ENCODE measurements around the gene TIGAR. TPM values are rescaled to one million over a fixed set of nuclear protein-coding genes. Genes with fewer than 3 reads are reported as not detected.

The TIGAR gene
- polyA plus RNA-seq, 6 donors from 2014 or later = 3.3 to 9.4 (median 5.6) TPM

- peaks cover 21 to 41% (median 23%) of the 10 kb centered on the region in 3 donors for H3K4me1 Mint-ChIP-seq
- peak overlapping the region in 1 of 8 donors; percentile 54 for H3K4me3 Mint-ChIP-seq
- peak overlapping the region in 1 of 6 donors; percentile 19 for H3K27ac Mint-ChIP-seq
- H3K9me3 Mint-ChIP-seq = no peaks in the 10 kb centered on the region
- no peaks in the 10 kb centered on the region for H3K27me3 Mint-ChIP-seq
- ATAC-seq (ENCODE audit: low read depth in 2 of 2) = no peak
- no peak for DNase-seq
- peaks cover 0 to 9% of the 10 kb centered on the region in 2 donors for H3K36me3 Mint-ChIP-seq
These were observed 42.5 kb upstream of the TIGAR start for GRCh38 chr12:4278329-4279197.

- peaks cover 21 to 39% (median 23%) of the 10 kb centered on the region in 3 donors for H3K4me1 Mint-ChIP-seq
- H3K27ac Mint-ChIP-seq = peak overlapping the region in 3 of 6 donors; percentile 15 to 65 (median 19)
- no peaks in the 10 kb centered on the region for H3K9me3 Mint-ChIP-seq
- no peaks in the 10 kb centered on the region for H3K27me3 Mint-ChIP-seq
- DNase-seq (no peak), ATAC-seq (ENCODE audit: low read depth in 2 of 2) (no peak)
- H3K4me3 Mint-ChIP-seq = no peak overlapping the region
- H3K36me3 Mint-ChIP-seq = peaks cover 0 to 9% of the 10 kb centered on the region in 2 donors
These were observed 41.8 kb upstream of the TIGAR start for GRCh38 chr12:4279198-4279690.

- Mint-ChIP-seq H3K4me1 (peaks cover 15 to 37% (median 26%) of the 10 kb centered on the region in 3 donors), H3K4me3 (peak overlapping the region in 1 of 8 donors; percentile 30), H3K36me3 (peaks cover 4 to 9% of the 10 kb centered on the region in 2 donors), H3K9me3 (no peaks in the 10 kb centered on the region), H3K27ac (peak overlapping the region in 1 of 6 donors; percentile 84), H3K27me3 (no peaks in the 10 kb centered on the region)
- no peak for ATAC-seq (ENCODE audit: low read depth in 2 of 2)
- DNase-seq = no peak
These were observed 40.5 kb upstream of the TIGAR start for GRCh38 chr12:4280351-4281163.

DNA sequence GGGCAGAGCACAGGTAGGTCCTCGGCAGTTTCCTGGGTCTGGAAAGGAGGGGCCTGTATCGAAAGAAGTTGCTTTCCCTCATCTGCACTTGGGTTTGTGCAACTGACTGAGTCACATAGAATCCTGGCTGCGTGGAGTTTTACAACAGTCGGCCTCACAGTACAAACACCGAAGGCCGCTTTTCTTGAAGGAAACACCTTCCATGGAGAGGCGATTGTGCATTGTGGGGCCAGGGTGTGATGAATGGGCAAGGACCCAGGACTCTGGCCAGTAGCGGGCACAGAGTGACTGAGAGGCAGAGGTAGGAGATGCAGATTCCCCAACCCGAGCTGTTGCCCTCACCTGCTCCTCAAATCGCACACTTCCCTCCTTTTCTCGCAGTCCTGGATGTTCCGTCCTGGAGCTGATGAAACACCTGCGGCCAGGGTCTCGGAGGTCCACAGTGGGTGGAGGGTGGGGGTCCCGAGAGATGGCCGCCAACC lies 39.8 kb upstream of the TIGAR start:
- ATAC-seq (ENCODE audit: low read depth in 2 of 2) (no peak), DNase-seq (no peak)
- Mint-ChIP-seq H3K4me1 (peaks cover 13 to 37% (median 25%) of the 10 kb centered on the region in 3 donors), H3K4me3 (no peak overlapping the region), H3K9me3 (no peaks in the 10 kb centered on the region), H3K27me3 (no peaks in the 10 kb centered on the region), H3K27ac (peak overlapping the region in 1 of 6 donors; percentile 57), H3K36me3 (peaks cover 9 to 10% of the 10 kb centered on the region in 2 donors)

DNA sequence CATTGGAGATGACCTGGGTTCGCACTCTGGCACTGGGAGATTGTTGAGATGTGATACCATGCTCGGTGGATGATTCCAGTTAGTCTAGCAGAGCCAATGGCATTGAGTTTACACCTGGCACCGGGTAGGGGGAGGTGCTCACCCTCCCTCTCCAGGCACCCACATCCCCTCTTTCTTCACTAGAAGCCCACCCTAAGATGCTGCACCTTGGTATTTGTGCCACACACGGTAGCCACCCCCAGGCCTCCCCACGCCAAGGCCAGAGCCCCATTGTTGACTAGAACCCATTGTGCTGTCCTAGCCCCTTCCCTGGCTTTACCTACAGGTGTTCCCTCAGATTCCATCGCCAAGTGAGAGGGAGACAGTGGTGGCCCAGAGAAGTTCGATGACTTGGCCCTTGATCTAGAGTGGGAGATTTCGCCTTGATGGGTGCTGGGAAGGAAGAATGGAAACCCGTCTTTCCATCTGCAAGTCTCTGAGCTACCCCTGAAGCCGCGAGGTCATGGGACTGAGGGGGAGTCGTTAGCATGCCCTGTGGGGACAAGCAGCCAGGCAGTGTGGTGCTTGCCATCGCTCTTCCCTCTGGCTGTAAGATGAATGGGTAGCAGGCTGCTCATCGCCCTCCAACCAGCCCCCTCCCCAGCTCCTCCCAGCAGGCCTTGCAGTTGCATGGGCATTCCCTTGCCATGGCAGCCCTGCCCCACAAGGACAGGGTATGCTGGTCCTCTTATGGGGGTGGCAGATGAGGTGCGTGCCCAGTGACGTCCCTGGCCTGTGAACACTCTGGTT lies 38.7 kb upstream of the TIGAR start:
- ATAC-seq (ENCODE audit: low read depth in 2 of 2) (no peak), DNase-seq (no peak)
- Mint-ChIP-seq H3K27me3 (no peaks in the 10 kb centered on the region), H3K4me1 (peaks cover 13 to 37% (median 26%) of the 10 kb centered on the region in 3 donors), H3K4me3 (no peak overlapping the region), H3K27ac (peak overlapping the region in 2 of 6 donors; percentile 20 to 43), H3K9me3 (no peaks in the 10 kb centered on the region), H3K36me3 (peaks cover 9 to 10% of the 10 kb centered on the region in 2 donors)

DNA sequence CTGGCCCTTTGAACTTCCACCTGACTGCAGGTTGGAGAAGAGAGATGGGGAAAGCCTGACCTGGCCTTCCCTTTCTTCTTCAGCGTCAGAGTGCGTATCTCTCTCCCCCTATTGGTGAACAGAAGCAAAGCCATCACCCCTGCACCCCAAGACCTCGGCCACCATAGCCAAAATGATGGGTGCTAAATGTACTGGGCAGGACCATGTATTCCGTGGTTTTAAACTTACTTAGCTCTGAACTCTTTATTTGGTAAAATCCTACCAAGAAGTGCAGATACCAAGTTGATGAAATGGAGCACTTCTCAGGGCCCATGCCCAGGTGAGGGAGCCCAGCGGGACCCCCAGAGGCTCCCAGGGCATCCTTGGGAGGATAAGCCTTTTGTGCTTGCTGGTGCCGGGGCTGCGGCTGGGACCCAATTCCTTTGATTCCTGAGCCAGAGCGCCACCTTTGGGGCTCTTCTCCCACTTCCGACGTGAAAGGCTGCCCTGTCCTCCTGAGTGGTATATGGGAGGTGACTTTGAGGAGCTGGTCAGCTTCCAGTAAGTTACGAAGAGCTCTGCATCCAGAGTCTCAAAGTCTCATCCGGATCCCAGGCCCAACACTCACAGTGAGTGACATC lies 38.0 kb upstream of the TIGAR start:
- Mint-ChIP-seq H3K9me3 (no peaks in the 10 kb centered on the region), H3K4me3 (no peak overlapping the region), H3K4me1 (peaks cover 15 to 44% (median 33%) of the 10 kb centered on the region in 3 donors), H3K36me3 (peaks cover 9 to 10% of the 10 kb centered on the region in 2 donors), H3K27me3 (no peaks in the 10 kb centered on the region), H3K27ac (no peak overlapping the region)
- no peak for DNase-seq
- no peak for ATAC-seq (ENCODE audit: low read depth in 2 of 2)

DNA sequence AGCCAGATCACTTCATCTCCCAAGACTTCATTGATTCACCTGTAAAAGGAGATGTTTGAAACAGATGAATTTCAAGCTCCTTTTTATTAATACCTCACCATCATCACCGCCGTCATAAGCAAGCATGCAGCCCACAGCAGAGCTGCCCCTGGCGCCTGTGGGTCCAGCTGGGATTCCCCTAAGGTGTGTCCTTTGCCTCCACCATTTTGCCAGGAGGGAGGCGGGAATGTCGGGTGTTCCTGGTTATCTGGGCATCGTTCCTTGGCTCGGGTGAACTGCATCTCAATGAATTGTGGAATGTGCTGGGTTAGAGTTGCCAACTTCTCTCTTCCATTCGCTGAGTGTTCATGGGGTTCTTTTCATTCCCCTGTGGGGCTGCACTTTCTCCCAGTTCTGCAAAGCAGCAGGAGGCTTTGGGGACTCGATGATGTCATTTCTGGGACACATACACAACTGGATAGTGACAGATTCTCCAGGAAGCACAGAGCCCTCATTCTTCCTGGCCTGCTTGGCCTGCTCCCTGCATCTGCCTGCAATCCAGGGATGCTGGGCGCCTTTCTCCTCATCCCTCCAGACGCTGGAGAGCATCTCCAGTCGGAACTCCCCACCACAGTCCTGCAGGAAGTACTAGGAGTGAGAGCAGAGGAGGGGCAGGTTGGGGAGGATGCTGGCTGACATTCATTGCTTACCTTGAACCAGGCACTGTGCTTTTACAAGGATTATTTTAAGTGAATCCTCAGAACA lies 37.3 kb upstream of the TIGAR start:
- Mint-ChIP-seq H3K27ac (peak overlapping the region in 3 of 6 donors; percentile 30 to 84 (median 69)), H3K9me3 (no peaks in the 10 kb centered on the region), H3K36me3 (peaks cover 9 to 10% of the 10 kb centered on the region in 2 donors), H3K27me3 (no peaks in the 10 kb centered on the region), H3K4me3 (peak overlapping the region in 1 of 8 donors; percentile 2), H3K4me1 (peaks cover 22 to 49% (median 40%) of the 10 kb centered on the region in 3 donors)
- DNase-seq = no peak
- ATAC-seq (ENCODE audit: low read depth in 2 of 2) = no peak

DNA sequence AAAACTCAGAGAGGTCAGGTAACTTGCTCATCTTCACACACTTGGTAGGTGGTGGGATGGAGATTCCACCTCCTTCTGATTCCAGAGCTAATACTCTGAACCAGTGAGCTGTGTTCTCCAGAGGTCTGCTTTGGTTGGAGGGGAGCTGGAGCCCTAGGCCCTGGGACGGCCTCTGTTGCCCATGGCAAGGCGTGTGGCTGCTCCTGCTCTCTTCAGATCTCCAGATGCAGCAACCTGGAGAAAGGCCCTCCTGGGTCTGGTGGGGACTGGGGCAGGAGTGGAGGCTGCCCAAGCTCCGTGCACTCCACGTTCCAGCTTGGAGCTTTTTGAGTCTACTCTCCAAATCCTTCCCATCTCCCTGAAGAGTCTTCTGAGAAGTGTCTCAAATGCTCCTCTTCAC lies 36.7 kb upstream of the TIGAR start:
- ATAC-seq (ENCODE audit: low read depth in 2 of 2) = no peak
- peaks cover 28 to 51% (median 47%) of the 10 kb centered on the region in 3 donors for H3K4me1 Mint-ChIP-seq

DNA sequence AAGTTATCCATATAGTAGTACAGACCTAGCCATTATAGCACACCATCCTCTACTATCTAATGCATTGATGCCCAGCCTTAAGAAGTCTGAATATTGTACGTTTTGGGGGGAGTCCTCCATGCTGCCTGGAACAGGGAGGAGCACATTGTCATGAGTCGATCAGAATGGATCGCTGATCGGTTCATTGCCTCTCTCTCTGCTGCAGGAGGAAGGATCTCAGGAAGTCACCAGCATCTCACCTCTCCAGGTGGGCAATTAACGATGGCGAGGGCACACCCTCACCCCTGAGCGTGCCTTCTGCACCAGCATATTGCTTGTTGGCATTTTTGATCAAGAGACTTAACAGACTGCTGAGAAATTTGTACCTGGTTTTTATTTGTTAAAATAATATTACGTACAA lies 35.9 kb upstream of the TIGAR start:
- no peak overlapping the region for H3K27ac Mint-ChIP-seq

More for the DNA sequence above, 36.7 kb upstream of the TIGAR start:
- Mint-ChIP-seq H3K27me3 (no peaks in the 10 kb centered on the region), H3K36me3 (peaks cover 10 to 12% of the 10 kb centered on the region in 2 donors), H3K27ac (no peak overlapping the region), H3K9me3 (no peaks in the 10 kb centered on the region), H3K4me3 (no peak overlapping the region)
- DNase-seq = no peak

DNA sequence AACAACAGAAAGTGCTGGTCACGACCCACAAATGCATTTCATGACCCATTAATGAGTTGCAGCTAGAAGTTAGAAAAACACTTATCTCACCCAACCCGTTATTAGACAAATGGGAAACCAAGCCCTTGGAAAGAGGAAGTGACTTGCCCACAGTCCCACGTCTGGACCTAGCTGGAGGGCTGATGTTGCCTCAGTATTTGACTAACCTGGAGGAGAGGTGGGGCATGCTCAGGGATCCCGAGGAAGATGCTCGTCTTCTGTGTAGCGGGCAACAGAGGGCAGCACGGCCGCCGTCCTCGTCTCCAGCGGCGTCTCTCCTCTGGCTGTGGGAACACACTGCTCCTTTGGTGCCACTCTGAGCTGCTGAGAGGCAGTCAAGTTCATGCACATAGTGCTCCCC lies 34.8 kb upstream of the TIGAR start:
- Mint-ChIP-seq H3K9me3 (no peaks in the 10 kb centered on the region), H3K27me3 (no peaks in the 10 kb centered on the region), H3K27ac (peak overlapping the region in 3 of 6 donors; percentile 19 to 20 (median 19)), H3K4me1 (peaks cover 31 to 53% (median 51%) of the 10 kb centered on the region in 3 donors), H3K4me3 (no peak overlapping the region), H3K36me3 (peaks cover 6 to 15% of the 10 kb centered on the region in 2 donors)
- no peak for ATAC-seq (ENCODE audit: low read depth in 2 of 2)
- DNase-seq = no peak

More for the DNA sequence above, 35.9 kb upstream of the TIGAR start:
- Mint-ChIP-seq H3K4me3 (no peak overlapping the region), H3K36me3 (peaks cover 10 to 15% of the 10 kb centered on the region in 2 donors), H3K9me3 (no peaks in the 10 kb centered on the region), H3K27me3 (no peaks in the 10 kb centered on the region), H3K4me1 (peaks cover 31 to 54% (median 51%) of the 10 kb centered on the region in 3 donors)
- no peak for ATAC-seq (ENCODE audit: low read depth in 2 of 2)
- no peak for DNase-seq

DNA sequence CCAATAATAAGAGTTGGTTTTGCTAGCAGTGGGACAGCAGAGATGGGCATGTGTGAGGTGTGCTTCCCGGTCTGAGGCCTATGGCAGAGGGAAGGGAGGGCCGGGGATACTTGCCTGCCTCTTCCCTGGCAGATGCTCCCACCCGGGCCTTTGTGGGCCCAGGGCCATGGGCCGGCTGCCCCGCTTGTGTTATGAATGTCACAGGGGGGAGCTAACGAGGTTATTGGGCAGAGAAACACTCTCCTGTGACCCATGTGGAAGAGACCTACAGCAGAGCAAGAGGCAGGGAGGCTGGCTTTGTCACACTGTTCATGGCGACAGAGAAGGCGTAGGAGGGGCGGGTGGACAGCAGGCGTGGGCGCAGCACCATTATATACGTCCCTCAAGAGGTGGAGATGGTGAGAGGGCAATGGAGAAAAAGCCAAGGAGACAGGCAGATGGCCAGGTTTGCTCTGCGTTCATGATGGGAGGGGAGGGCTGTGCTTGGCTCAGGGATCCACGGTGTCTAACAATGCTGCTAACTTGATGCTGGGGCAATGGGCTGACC lies 34.2 kb upstream of the TIGAR start:
- ATAC-seq (ENCODE audit: low read depth in 2 of 2) (no peak), DNase-seq (no peak)
- Mint-ChIP-seq H3K27ac (peak overlapping the region in 3 of 6 donors; percentile 19 to 82 (median 64)), H3K27me3 (no peaks in the 10 kb centered on the region), H3K9me3 (no peaks in the 10 kb centered on the region), H3K36me3 (peaks cover 6 to 15% of the 10 kb centered on the region in 2 donors), H3K4me1 (peaks cover 31 to 55% (median 51%) of the 10 kb centered on the region in 3 donors), H3K4me3 (peak overlapping the region in 2 of 8 donors; percentile 30 to 45)
